Measurements from ENCODE around the gene GALNT1. TPM values are rescaled to one million over a fixed set of nuclear protein-coding genes. Genes with fewer than 3 reads are reported as not detected.

Gene GALNT1
- total and polyA plus RNA-seq, 10 of the 15 experiments (the other 5 are each of a cell fraction or from before 2014, with no cell fraction given): 8.0 to 53.7 (median 29.9) TPM

DNA sequence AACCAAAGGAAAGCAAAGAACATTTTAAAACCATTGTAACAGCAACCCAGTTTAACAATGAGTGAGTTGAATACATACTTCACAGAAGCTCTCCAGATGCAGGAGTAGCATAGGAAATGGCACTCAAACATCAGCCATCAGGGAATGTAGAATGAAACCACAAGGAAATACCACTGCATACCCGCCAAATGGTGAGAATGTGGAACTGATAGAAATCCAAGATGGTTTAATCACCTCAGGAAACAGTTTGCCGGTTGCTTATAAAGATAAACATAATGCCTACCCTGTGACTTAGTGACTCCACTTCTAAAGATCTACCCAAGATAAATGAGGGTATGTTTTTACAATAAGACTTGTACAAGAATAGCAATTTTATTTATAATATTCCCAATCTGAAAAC, 132.0 kb downstream of the GALNT1 start:
- Histone ChIP-seq H3K27ac (ENCODE audit: control insufficient read depth, insufficient read depth) (no peak overlapping the region), H3K79me2 (ENCODE audit: control insufficient read depth, insufficient read depth, low read length) (no peaks in the 10 kb centered on the region), H3K9me3 (replicated peaks; ENCODE audit: control insufficient read depth, insufficient read depth, low read length) (no peaks in the 10 kb centered on the region), H3K36me3 (ENCODE audit: control insufficient read depth in 2 of 2, insufficient read depth in 2 of 2, low read length in 1 of 2) (no peaks in the 10 kb centered on the region), H3K4me3 (no peak overlapping the region), H3K9ac (ENCODE audit: control insufficient read depth, insufficient read depth, low read length) (no peak overlapping the region), H3K4me1 (ENCODE audit: control insufficient read depth, insufficient read depth, low read length) (no peaks in the 10 kb centered on the region), H3K4me2 (ENCODE audit: control insufficient read depth, insufficient read depth) (no peak overlapping the region), H4K20me1 (ENCODE audit: control insufficient read depth, insufficient read depth) (no peaks in the 10 kb centered on the region), H3K27me3 (replicated peaks in 1 of 2; ENCODE audit: control insufficient read depth in 2 of 2, insufficient read depth in 2 of 2, low read length in 1 of 2) (no peaks in the 10 kb centered on the region), H2AFZ (ENCODE audit: control insufficient read depth, low read depth, low read length) (no peak overlapping the region)
- ChIA-PET POLR2A (no interaction called here), RAD21 (ENCODE audit: unreplicated experiment) (interaction anchor here (1.3 kb wide), 1 partner anchor 131 kb away, joined by 3 read pairs; the partner anchor contains the start of gene GALNT1), CTCF (interaction anchor here (0.5 kb wide), 1 partner anchor 218 kb away, joined by 3 read pairs; no protein-coding TSS in a partner anchor), SMC1A (ENCODE audit: uncharacterized antibody, unreplicated experiment) (interaction anchor here (0.5 to 1.5 kb wide), 7 partner anchors 8 to 1152 kb away, joined by 3 to 4 read pairs (median 3); no protein-coding TSS in a partner anchor)
- TF ChIP-seq, protein P1, sequence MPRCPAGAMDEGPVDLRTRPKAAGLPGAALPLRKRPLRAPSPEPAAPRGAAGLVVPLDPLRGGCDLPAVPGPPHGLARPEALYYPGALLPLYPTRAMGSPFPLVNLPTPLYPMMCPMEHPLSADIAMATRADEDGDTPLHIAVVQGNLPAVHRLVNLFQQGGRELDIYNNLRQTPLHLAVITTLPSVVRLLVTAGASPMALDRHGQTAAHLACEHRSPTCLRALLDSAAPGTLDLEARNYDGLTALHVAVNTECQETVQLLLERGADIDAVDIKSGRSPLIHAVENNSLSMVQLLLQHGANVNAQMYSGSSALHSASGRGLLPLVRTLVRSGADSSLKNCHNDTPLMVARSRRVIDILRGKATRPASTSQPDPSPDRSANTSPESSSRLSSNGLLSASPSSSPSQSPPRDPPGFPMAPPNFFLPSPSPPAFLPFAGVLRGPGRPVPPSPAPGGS (IDR thresholded peaks at IDR 0.05; ENCODE audit: borderline replicate concordance, insufficient read depth, low read depth, low read length, poor library complexity, severe bottlenecking): no peak
- DNase-seq (ENCODE audit: low read depth, low spot score) (no peak), ATAC-seq (no peak), FAIRE-seq (no peak)
- intact Hi-C loops (cut with micrococcal nuclease; ENCODE audit: unreplicated experiment): no loop called here
- BruUV-seq (replicated peaks): no TSS peak
- WGBS (ENCODE audit: insufficient coverage, insufficient replicate concordance, low lambda C conversion rate, missing lambda C conversion rate): 100% methylated on average over 2 of the region's 2 CpGs
- in situ Hi-C loops (cut with MboI): no loop called here

DNA sequence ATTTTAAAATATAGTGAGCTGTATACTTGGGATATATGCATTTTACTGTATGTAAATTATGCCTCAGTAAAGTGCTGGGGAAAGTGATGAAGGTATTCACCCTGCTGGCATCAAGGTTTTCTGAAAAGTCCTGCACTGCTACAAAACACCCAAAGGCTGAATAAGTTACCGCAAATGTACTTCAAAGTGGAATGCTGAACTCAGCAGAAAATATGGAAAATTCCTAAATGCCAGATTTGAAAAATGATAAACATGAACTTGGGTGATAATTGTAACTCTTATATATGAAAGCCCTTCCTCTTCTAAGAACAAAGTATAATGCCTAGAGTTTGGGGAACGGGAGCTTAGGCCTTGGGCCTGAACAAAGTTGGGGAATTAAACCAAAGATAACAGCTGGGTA, 133.0 kb downstream of the GALNT1 start:
- in situ Hi-C loops (cut with MboI): no loop called here
- no peak for ATAC-seq
- CTCF ChIA-PET: no interaction called here
- Histone ChIP-seq H3K4me2 (ENCODE audit: control insufficient read depth, insufficient read depth) (no peak overlapping the region), H3K27me3 (replicated peaks in 1 of 2; ENCODE audit: control insufficient read depth in 2 of 2, insufficient read depth in 2 of 2, low read length in 1 of 2) (no peaks in the 10 kb centered on the region), H3K79me2 (ENCODE audit: control insufficient read depth, insufficient read depth, low read length) (no peaks in the 10 kb centered on the region), H3K9me3 (replicated peaks; ENCODE audit: control insufficient read depth, insufficient read depth, low read length) (no peaks in the 10 kb centered on the region), H3K36me3 (ENCODE audit: control insufficient read depth in 2 of 2, insufficient read depth in 2 of 2, low read length in 1 of 2) (no peaks in the 10 kb centered on the region), H3K4me3 (no peak overlapping the region), H3K27ac (ENCODE audit: control insufficient read depth, insufficient read depth) (no peak overlapping the region), H3K4me1 (ENCODE audit: control insufficient read depth, insufficient read depth, low read length) (no peaks in the 10 kb centered on the region), H3K9ac (ENCODE audit: control insufficient read depth, insufficient read depth, low read length) (no peak overlapping the region), H4K20me1 (ENCODE audit: control insufficient read depth, insufficient read depth) (no peaks in the 10 kb centered on the region), H2AFZ (ENCODE audit: control insufficient read depth, low read depth, low read length) (no peak overlapping the region)
- POLR2A ChIA-PET: no interaction called here
- WGBS (ENCODE audit: insufficient coverage, insufficient replicate concordance, low lambda C conversion rate, missing lambda C conversion rate): 95% methylated on average over 2 of the region's 2 CpGs
- DNase-seq (ENCODE audit: low read depth, low spot score): no peak
- BruUV-seq (replicated peaks): no TSS peak
- FAIRE-seq: no peak
- SMC1A ChIA-PET (ENCODE audit: uncharacterized antibody, unreplicated experiment): interaction anchor here (0.5 to 1.5 kb wide), 6 partner anchors 9 to 113 kb away, joined by 3 to 4 read pairs (median 3); no protein-coding TSS in a partner anchor
- RAD21 ChIA-PET (ENCODE audit: unreplicated experiment): no interaction called here
- intact Hi-C loops (cut with micrococcal nuclease; ENCODE audit: unreplicated experiment): no loop called here
- TF ChIP-seq NR2C2 (IDR thresholded peaks at IDR 0.05; ENCODE audit: borderline replicate concordance, control insufficient read depth, insufficient read length, low read depth) (no peak), CHD1 (IDR thresholded peaks at IDR 0.05; ENCODE audit: low read depth, low read length) (no peak), HSF1 (IDR thresholded peaks at IDR 0.05; ENCODE audit: low read depth, low read length) (no peak), RUNX3 (IDR thresholded peaks at IDR 0.05; ENCODE audit: low read length) (no peak), SPI1 (IDR thresholded peaks at IDR 0.05; ENCODE audit: borderline replicate concordance, insufficient read depth, low read depth, low read length) (no peak), NFXL1 (IDR thresholded peaks at IDR 0.05; ENCODE audit: borderline replicate concordance) (no peak), PKNOX1 (IDR thresholded peaks at IDR 0.05) (no peak), JUNB (IDR thresholded peaks at IDR 0.05) (no peak)
- TF ChIP-seq, protein P2, sequence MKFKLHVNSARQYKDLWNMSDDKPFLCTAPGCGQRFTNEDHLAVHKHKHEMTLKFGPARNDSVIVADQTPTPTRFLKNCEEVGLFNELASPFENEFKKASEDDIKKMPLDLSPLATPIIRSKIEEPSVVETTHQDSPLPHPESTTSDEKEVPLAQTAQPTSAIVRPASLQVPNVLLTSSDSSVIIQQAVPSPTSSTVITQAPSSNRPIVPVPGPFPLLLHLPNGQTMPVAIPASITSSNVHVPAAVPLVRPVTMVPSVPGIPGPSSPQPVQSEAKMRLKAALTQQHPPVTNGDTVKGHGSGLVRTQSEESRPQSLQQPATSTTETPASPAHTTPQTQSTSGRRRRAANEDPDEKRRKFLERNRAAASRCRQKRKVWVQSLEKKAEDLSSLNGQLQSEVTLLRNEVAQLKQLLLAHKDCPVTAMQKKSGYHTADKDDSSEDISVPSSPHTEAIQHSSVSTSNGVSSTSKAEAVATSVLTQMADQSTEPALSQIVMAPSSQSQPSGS (IDR thresholded peaks at IDR 0.05; ENCODE audit: low read length): no peak
